Stimulated activated CD8-positive, alpha-beta memory T cell treated with anti-CD3 and anti-CD28 coated beads, Interleukin-15, amount 100 ng/mL, for 1 hour (primary cell): ENCODE results near the gene RHEBL1.

Experiments
- DNase-seq: peaks from one replicate; pipeline ENCODE4 v3.0.0-alpha.2; 2020; ENCODE audit warnings: low read depth

Gene RHEBL1

DNA sequence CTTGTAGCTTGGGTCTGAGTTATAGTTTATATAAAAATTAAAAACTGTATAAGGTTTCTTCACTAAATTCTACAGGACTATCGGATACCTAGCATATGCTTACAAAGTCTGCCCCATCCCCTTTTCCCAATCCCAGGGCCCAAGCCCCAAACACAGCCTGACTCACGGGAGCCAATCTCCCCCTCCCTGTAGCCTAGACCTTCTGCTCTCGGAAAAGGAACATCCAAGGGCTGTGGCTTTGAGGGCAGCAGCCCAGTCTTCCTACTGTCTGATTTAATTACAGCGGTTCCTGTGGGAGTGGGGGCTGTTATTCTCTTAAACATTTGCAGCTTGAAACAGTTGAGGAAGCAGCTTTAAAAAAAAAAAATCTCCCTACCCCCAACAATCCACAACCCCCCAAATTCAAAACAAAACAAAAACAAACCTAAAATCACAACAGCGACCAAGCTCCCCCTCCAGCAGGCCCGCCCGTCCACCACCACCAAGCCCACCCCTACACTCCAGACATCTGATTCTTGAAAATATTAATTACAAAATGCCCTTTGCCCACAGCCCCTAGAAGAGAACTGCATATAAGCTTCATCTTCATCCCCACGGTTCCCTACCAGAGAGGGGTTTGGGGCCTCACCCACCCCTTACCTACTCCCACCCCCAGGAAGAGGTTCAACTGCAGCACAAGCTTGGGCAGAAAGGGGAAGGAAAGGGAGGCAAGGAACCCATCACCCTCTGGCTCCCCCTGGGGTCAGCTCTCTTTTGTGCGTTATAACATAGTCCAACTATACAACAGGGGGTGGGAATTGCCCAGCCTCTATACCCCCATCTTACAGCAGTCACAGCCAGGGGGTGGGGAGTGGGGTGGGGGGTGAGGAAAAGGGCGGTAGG lies 50.1 kb downstream of the RHEBL1 start:
- DNase-seq: no peak

DNA sequence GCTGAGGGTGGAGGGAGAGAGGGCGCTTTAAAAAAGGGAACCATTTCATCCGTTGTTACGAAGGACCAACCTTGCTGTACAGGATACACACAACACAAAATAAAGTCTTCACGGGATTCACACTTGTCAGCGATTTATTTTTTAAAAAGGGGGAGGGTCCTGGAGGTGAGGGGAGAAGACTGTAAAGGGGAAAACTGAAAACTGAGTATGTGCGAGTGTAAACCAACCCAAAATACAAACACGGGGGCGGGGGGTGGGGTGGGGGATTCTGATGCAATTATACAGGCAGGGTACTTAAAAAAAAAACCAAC lies 50.7 kb downstream of the RHEBL1 start:
- no peak for DNase-seq

DNA sequence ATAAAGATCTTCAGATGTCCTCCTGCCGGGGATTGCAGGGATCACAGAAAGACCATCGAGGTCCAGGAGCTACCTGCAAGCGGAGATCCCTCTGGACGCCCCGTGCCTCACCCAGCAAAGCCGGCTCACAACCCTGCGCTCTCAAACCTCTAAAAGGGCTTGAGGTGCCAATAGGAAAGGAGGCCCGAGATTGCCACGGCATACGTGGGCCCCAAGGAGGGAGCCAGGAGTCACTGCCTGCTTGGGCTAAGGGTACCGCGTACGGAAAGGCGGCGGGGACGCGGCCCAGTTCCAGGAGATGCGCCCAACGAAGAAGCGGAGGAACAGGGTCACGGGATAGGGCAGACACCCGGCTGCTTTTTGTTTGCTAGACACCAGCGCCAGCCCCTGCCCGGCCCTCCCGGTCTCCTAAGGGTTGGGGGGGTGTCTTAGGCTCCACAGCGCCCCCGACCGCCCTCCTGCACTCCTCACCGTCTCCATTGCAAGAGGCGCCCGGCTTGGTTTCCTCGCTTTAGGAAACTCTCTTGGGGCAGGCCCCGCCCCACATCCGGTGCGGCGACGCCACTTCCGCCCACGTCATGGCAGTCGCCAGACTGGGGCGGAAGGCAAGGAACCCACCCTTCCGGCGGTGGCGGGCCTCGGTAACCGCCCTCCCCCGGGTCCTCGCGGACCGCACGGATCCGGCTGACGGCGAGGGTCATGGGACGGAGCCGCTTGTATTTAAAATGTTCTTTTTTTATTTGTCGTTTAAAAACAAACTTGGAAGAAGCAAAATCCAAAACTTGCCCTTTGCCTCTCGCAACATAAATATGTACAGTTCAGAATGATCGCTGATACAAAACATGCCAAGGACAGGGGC lies 51.3 kb downstream of the RHEBL1 start, which contains the start of gene PRKAG1:
Gene PRKAG1, minus strand, starts transcription at position 516 of the 859 bp plus-strand sequence. Its CDS starts 36 bp downstream, at position 480.
- peak; percentile 91 for DNase-seq

DNA sequence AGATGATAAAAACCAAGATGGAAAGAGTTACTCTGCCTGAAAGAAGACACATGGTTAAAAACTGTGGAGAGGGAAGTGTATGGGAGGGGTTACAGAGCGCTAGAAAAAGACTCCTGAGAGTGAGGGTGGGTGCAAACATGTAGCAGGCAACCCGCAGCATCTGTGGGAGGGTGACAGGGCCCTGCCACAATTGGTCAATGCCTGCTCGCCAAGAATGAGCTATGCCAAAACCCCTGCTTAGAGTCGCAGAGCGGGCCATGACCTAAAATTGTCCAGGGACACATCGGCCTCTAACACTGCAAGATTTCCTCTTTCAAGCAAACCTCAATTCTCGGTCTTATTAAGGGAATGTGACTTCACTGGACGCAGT lies 51.9 kb downstream of the RHEBL1 start:
- DNase-seq: no peak

DNA sequence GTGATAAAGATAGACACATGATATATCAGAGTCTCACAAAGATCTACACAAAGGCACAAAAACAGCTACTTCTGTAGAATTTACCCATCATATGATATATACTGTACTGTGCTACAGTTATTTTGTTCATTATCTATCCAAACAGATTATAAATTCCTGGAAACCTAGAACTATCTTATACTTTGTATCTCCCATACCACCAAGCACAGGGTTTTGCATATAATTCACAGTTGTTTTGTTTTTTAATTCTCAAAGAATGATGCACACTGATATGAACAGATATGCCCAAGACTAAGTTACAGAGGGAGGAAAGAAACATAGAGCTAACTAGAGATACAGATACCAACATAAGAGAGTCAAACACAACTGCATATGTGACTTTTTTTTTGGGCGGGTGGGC lies 54.6 kb downstream of the RHEBL1 start:
- no peak for DNase-seq
